ENCODE results near the gene SMNDC1. TPM values are rescaled to one million over a fixed set of nuclear protein-coding genes. Genes with fewer than 3 reads are reported as not detected.
A peak's percentile ranks its signal among the peaks of the same experiment; 100 is the strongest.
"Not testable (repeated sequence)": the region's sequence is repeated elsewhere in the genome, so short reads cannot be mapped to it uniquely, and the experiment has no call there.

SMNDC1 gene
- total RNA-seq, 1 experiment from 2014 or later, result 10.7 TPM

DNA sequence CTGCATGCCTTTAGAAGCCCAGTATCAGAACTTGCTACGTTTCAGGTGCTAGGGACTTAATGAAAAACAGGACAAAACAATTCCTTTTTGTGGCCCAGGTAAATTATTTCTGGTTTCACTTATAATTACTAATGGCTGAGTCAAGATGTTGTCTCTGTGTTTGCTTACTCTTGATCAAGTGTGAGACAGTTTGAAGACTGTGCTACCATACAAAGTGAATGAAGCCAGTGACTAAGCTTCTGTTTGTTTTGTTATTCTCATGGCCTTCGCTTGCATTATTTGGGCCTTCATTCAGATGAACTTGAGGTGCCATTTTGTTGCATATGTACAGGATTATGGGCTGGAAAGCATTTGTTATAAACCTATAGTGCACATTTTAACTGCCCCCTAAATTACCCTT lies 17.9 kb downstream of the SMNDC1 start:
- DNase-seq (ENCODE audit: extremely low read depth, low read depth), result no peak

DNA sequence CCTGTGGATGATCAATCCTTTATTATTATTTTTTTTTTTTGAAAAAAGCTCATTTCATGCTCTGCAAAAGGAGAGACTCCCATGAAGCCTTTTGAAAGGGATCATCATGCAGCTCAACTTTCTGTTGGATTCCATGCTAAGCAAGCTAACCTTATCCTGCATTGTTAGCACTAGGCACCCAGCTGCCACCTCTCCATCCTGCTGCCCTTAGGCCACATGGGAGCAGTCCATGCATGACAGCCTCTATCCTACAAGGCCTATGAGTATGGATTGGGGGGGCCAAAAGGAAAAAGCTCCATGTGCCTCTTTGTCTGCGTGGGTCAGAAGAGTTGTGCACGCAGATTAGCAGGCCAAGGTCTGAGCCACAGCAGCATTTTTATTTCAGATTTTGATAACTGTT lies 19.2 kb downstream of the SMNDC1 start:
- DNase-seq (ENCODE audit: extremely low read depth, low read depth), result no peak

DNA sequence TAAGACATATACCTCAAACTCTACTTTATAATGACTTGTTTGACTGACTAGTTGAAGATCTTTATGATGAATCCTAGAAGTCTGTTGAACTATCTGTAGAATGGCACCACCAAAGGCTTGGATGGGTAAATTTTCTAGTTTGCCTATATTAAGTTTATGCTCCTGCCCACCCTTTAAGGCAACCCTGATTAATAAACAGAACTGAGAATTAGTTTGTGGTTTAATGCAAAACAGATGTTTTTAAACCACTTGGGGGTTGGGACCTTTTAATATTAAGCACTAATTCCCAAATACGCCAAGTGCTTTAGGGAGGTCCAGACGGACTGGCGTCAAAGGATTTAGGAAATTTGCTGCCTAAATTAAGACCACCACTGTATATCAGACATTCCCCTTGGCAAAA lies 20.5 kb downstream of the SMNDC1 start:
- no peak for DNase-seq (ENCODE audit: extremely low read depth, low read depth)

DNA sequence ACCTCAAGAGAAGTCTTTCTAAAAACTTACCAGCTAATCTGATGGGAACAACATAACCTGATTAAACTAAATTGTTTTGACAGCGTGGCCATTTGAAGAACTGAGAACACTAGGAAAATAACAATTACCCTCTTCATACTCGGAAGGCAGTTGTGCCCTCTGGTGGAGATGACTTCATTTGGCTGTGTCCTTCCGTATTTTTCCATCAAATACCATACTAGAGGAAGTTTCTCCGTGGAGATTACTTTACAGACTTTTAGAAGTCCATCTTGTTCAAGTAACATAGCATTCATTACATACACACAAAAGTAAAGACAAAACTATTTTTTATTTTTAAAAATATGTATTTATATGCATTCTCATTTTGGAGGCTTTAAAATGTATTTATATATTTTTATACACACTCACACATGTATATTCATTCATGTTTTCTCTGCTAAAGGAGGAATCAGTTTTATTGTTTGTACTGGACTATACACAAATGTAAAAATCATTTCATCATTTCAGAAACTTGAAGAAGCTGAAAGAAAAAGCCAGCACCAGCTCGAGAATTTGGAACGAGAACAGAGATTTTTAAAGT lies 25.2 kb downstream of the SMNDC1 start:
- peak; percentile 69 for DNase-seq (ENCODE audit: extremely low read depth, low read depth)

DNA sequence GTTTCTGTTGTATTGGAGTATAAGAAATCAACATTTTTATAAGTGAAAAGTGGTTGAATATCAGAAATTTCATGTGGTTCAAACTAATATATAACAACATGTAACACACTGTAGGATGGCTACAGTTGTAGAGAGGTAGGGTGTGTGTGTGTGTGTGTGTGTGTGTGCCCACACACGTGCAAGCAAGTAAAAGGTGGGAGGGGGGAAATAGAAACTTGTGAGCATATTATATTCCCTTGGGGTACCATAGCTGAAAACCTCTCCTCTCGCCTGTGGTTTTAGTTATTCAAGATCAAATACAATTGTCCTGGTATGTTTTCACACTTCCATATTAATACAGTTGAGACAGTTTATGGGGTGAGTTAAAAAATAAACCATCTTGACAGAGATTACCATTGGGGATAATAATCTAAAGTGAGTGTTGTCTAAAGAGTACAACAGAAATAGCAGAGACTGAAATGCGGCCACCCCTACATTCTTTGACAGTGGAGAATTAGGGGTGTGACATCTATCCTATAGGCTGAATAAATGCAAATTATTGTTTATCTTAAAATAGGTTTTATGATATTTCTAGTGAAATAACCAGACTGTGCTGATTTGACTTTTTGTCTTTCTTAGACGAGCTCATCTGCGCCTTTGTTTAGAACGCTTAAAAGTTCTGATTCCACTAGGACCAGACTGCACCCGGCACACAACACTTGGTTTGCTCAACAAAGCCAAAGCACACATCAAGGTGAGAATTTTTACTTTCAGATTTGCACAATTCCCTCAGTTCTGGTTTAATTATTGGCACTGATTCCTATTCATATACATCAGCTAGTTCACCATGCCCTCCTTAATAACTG lies 25.9 kb downstream of the SMNDC1 start:
- DNase-seq (ENCODE audit: extremely low read depth, low read depth), result no peak

DNA sequence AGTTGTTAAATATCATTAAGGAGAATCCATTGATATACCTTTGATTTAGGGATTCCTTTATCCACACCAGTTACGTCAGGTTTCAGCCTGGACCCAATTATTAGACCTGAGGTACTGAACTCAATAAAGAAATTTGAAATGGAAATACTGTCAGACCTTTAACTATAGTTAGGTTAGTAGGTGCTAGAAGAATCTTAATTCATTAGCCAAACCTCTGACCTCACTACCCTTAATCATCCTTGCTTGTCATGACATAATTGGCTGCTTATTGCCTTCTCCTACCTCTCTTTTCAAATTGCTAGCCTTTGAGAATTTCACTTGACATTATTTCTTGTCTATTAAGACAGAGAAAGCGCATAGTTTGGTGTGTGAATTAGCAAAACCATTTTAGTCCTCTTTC lies 27.1 kb downstream of the SMNDC1 start:
- no peak for DNase-seq (ENCODE audit: extremely low read depth, low read depth)

DNA sequence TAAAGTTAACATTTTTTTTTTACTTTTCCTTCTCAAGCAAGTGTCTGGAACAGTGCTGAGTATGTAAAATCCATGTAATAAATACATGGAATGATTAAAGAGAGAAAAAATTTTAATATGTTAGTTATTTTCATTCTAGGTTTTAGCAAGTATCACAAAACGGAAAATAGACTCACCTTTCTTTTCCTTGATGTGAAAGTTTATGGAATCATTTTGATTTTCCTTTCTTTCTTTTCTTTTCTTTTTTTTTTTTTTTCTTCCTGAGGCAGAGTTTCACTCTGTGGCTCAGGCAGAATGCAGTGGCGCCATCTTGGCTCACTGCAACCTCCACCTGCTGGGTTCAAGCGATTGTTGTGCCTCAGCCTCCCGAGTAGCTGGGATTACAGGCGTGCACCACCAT lies 28.1 kb downstream of the SMNDC1 start:
- no peak for DNase-seq (ENCODE audit: extremely low read depth, low read depth)

DNA sequence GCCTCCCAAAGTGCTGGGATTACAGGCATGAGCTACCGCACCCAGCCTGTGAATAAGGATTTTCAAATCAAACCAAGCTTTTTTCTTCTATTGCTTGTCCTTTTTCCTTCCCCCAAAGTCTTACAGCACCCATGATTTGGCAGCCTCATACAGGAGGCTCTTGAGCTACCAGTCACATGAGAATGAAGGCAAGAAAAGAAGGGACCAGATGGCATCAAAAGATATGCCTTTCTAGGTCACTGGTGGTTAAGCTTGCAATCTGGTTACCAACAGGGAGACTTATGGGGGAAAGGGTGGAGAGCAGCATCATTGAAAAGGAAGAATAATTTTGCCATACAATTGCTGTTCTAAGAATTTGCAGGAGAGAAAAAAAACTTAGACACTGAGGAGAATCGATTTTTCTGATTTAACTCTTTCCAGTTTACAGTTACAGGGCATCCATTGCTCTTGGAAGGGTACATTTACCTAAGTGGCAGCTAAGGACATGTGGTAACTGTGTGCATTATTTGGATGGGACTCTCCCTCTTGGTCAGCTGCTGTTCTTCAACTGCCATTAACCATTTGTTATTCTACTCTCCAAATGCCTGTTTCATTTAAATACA lies 29.5 kb downstream of the SMNDC1 start:
- DNase-seq (ENCODE audit: extremely low read depth, low read depth), result no peak

DNA sequence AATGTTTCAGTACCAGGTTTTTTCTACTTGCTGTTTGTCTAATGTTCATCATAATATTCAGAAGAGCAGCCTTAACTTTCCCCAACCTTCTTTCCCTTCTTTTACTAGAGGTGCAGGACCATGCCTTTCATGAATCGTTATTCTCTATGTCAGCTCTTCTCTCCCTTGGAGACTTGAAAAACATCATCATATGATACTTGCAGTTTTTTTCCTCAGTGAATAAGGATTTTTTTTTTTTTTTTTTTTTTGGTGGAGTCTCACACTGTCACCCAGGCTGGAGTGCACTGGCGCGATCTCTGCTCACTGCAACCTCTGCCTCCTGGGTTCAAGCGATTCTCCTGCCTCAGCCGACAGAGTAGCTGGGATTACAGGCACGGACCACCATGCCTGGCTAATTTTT lies 30.1 kb downstream of the SMNDC1 start:
- no peak for DNase-seq (ENCODE audit: extremely low read depth, low read depth)

DNA sequence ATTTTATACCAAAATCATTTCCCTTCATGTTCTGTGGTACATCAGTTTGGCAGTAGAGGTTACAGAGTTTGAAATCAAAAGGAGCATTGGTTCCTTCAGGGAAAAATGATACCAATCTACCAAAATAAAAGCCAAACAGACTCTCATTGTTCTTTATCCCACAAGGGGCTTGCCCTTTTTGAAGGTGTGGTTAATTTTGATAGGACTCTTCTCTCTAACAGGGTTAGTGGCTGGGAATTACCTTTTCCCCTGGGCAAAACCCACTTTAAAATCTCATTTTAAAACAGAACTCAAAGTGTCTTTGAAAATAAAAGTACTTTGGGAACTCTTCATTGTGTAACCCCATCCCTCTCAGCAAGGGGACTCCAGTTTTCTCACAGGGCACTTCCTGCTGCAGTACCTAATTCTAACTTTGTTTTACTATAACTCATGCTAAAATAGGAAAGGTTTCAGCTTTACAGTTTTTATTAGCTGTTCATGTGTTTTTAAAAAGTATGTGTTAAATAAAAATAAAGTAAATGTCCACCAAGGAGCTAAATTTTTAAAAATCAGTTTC lies 30.6 kb downstream of the SMNDC1 start:
- no peak for DNase-seq (ENCODE audit: extremely low read depth, low read depth)

DNA sequence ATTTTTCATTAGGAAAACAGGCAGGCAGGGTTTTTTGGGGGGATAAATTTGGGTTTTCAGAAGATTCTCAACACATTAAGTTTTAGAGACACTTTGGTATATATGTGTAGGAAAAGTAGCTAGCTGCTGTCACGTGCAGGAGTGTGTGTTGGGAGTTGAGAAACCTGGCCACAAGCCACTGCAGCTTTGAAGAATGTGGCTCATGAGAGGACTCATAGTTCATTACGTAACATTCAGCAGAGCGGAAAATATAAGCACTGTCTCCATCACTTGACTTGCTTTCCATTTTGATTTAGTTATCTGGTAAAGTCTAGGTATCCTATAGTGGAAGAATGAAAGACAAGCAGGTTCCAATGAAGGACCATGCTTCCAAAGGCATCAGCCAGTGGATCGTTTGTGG lies 31.2 kb downstream of the SMNDC1 start:
- peak; percentile 8 for DNase-seq (ENCODE audit: extremely low read depth, low read depth)

DNA sequence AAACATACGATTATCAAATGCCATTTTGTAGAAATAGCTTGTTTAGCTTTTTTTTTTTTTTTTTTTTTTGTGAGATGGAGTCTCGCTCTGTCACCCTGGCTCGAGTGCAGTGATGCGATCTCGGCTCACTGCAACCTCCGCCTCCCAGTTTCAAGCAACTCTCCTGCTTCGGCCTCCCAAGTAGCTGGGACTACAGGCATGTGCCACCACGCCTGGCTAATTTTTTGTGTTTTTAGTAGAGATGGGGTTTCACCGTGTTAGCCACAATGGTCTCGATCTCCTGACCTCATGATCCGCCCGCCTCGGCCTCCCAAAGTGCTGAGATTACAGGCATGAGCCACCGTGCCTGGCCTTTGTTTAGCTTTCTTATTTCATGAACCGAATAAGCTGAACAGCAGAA lies 31.7 kb downstream of the SMNDC1 start:
- DNase-seq (ENCODE audit: extremely low read depth, low read depth), result not testable (repeated sequence)

DNA sequence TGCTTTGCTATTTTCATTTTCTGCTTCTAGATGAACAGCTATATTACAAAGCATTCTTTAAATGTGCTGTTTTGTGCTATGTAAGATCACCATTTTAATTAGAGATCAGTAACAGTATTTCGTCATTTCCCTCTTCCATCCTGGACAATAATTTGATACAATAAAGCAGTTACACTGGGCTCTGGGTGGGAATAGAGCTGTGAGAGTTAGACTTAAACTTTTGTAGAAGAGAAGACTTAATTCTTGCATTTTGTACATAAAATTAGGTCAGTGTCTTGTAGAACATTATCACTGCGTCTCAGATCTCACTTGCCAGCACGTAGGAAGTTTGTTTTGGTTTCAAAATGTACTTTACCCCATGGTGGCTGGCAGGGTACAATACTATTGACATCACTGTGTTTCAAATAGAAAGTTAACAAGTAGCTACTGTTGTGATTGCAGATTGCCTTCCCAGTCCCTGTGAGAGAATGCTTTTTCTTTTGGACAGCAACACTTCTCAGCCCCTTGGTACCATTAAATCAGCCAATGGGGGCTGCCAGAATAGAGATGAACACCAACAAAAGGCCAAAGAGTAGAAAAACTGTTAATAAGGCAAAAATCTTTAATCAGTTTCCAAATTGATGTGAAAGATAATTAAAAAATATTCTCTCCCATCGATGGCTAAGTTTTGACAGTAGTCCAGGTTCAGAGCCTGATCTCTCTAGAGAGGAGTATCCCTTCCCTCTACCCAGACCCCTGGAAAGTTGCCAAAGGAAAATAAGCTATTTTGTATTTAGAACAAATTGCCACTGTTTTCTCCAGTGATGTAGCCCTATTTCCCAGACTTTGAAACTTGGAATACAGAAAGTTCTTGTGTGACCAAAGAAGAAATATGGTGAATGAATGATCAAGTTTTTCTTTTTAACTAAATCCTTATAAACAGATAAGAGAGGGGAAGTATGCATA lies 35.1 kb downstream of the SMNDC1 start:
- DNase-seq (ENCODE audit: extremely low read depth, low read depth), result no peak

DNA sequence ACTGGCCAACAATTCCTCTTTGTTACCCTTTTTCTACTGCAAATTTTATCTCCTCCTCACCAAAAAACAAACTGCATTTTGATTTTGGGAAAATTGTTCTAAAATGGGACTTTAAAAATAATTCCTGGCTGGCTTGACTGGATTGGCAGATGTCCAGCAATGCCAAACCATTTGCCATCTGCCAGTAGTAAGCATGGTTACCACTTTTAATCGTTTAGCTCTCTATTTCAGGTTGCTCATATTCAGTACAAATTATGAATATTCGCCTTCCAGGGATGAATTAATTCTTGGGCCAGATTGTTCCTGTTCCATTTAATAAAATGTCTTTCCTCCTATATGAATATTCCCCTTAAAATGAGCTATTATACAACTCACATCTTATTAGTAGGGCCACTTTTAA lies 35.7 kb downstream of the SMNDC1 start:
- DNase-seq (ENCODE audit: extremely low read depth, low read depth), result no peak

DNA sequence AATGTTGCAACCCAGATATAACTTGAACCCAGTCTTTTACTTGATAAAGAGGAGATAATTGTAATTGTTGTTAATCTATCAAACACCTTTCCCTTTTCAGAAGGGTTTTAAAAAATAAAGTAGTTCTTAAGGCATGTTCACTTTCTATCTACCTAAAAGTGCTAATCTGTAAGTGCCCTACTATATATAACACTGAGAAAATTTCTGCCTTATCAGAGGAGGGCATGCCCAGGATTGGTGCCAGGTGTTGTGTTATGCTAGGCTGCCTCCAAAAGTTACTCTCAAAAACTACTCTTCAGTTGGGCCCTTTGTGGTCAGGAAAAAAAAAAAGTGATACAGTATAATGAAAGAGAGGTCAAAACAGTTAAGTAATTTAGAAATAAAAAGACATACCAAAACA lies 36.3 kb downstream of the SMNDC1 start:
- DNase-seq (ENCODE audit: extremely low read depth, low read depth), result no peak

DNA sequence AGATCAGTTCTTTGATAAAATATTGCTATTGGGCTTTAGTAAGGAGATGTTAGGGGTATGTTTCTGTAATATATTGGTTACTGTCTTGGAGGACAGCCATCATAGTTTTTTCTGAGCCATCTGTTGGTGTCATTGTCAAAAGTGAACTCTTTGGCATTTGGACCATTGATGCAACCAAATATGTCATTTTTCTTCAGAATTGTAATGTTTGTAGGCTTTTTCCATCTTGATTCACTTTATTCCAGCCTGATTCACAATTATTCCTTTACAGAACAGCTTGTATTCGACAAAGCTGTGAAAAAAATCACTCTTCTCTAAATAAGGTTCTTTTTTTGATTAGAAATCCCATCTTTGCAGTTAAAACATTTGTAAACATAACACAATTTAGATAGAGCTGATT lies 37.4 kb downstream of the SMNDC1 start:
- no peak for DNase-seq (ENCODE audit: extremely low read depth, low read depth)

DNA sequence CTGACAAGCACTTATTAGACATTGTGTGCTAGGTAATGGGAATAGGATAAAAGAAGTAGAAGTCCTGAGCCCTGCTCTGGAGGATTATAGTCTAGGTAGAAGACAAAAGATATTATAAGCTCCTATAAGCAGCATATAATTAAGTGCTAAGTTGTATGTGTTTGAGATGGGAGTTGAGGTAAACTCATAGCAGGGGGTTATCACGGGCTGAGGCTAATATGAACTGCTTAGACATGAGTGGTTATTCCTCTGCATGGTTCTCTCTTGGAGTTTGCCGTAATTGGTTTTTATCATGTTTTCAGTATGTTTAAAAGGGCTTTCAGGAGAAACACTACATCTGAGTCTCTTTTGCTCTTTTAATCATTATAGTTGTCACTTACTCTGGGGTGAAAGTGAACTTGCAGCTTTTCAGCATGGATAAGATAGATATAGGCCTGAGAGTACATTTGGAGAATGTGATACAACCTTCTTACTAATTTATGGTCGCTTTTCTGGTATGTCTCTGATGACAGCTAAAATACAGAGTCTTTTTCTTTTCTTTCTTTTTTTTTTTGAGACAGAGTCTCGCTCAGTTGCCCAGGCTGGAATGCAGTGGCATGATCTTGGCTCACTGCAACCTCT lies 39.0 kb downstream of the SMNDC1 start:
- no peak for DNase-seq (ENCODE audit: extremely low read depth, low read depth)

DNA sequence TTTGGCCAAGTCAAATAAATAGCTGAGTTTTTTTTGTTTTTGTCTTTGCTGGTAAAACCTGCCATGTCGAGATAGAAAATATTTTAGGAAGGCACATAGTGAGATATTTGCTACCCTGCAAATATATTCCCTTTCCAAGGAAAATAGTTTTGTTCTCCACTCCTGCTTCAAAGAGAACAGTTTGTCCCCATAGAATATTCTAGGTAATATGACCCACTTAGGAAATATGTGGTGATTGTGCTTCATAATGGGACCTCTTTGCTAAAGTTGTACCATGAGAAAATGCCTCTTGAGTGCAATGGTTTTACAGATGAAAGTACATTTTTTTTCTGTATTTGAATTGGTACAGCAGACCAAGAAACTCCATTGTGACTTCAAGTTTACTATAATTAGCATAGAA lies 41.6 kb downstream of the SMNDC1 start:
- DNase-seq (ENCODE audit: extremely low read depth, low read depth), result no peak

DNA sequence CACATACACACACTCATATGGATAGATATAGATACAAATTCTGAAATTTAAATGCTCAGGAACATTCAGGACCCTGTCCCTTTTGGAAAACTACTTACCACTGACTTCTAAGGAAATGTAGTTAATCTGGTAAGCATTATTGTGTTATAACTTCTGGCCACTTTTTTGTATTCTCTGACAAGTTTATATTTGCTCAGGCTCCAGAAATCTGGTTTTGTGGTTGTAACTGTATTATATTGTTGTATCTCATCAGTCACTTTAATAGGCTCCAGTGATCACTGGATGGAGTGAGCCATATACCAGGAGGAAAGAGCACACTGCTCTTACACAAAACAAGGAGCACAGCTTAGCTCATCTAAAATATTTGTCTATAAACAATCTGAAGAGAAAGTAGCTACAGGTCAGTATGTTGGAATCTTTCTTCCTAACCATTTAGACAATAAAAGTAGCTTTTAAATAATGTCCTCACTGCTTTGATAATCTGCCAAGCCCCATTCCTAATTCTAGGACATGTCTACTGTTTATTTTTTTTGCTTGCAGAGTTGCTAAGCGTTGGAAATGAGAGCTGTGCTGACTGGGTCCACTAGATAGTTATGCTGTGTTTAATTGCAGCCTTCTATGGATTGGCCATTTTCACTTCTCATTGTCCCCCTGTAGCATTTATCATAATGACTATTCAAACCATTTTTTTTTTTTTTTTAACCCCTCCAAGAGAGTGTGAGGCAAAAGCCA lies 43.8 kb downstream of the SMNDC1 start:
- DNase-seq (ENCODE audit: extremely low read depth, low read depth), result no peak

DNA sequence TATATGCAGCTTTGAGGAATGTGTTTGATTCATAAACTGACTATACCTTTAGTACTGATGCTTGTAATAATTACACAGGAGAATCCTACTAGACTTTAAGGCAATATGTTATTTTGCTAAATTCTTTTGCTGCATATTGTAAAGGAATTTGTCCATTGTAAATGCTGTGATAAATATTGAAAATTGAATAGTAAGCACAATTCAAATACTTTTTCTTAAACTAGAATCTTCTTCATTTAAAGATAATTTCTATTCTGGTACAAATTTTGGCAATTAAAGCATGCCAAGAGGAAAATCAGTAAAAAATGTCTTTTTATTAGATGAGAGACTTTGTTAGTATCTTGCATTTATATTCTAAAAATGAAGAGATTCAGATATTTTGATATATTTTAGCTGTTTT lies 45.4 kb downstream of the SMNDC1 start:
- DNase-seq (ENCODE audit: extremely low read depth, low read depth), result no peak
